ENCODE measurements around the gene ZFP28. TPM values are rescaled to one million over a fixed set of nuclear protein-coding genes. Genes with fewer than 3 reads are reported as not detected.
A peak's percentile ranks its signal among the peaks of the same experiment; 100 is the strongest.

Gene ZFP28
- polyA plus RNA-seq, 3 donors from 2014 or later = 2.4 to 5.3 (median 5.2) TPM

GRCh38 chr19:56566904-56567273, 28.1 kb downstream of the ZFP28 start:
- Mint-ChIP-seq H3K36me3 (peaks cover 40 to 52% (median 41%) of the 10 kb centered on the region in 3 donors), H3K4me1 (peaks cover 16 to 19% of the 10 kb centered on the region in 2 donors), H3K9me3 (peaks cover 34 to 88% (median 76%) of the 10 kb centered on the region in 6 donors), H3K4me3 (peak overlapping the region; percentile 95 to 99 (median 97)), H3K27me3 (ENCODE audit: low read depth in 3 of 3) (peaks cover 3 to 5% (median 4%) of the 10 kb centered on the region in 3 donors), H3K27ac (peak overlapping the region; percentile 79 to 94 (median 92))
- no peak for DNase-seq

- Mint-ChIP-seq H3K4me3 (peak within 1 kb of the TSS; percentile 95 to 99 (median 97)), H3K36me3 (peaks cover 42 to 52% (median 43%) of the 10 kb centered on the region in 3 donors), H3K4me1 (peaks cover 16 to 19% of the 10 kb centered on the region in 2 donors)
Observed at GRCh38 chr19:56567274-56568120, 28.7 kb downstream of the ZFP28 start, which contains the start of gene ZNF470. ZNF470 (plus strand) TSS chr19:56567468; CDS start chr19:56570312, 2,844 bp downstream.

GRCh38 chr19:56572589-56572988, 33.8 kb downstream of the ZFP28 start:
- H3K9me3 Mint-ChIP-seq = peaks cover 52 to 92% (median 81%) of the 10 kb centered on the region in 6 donors

More at GRCh38 chr19:56567274-56568120, 28.7 kb downstream of the ZFP28 start, which contains the start of gene ZNF470:
- H3K27me3 Mint-ChIP-seq (ENCODE audit: low read depth in 3 of 3) = peaks cover 3 to 5% (median 4%) of the 10 kb centered on the region in 3 donors
- H3K27ac Mint-ChIP-seq = peak within 1 kb of the TSS; percentile 79 to 94 (median 92)
- peak; percentile 87 to 88 (median 87) for DNase-seq
- H3K9me3 Mint-ChIP-seq = peaks cover 36 to 88% (median 73%) of the 10 kb centered on the region in 6 donors

GRCh38 chr19:56573914-56574313, 35.2 kb downstream of the ZFP28 start:
- Mint-ChIP-seq H3K4me1 (no peaks in the 10 kb centered on the region), H3K36me3 (peaks cover 68 to 78% (median 72%) of the 10 kb centered on the region in 3 donors), H3K9me3 (peaks cover 44 to 94% (median 90%) of the 10 kb centered on the region in 6 donors), H3K4me3 (no peak overlapping the region), H3K27ac (no peak overlapping the region), H3K27me3 (ENCODE audit: low read depth in 3 of 3) (peaks cover 0 to 5% (median 4%) of the 10 kb centered on the region in 3 donors)
- DNase-seq = no peak

More at GRCh38 chr19:56572589-56572988, 33.8 kb downstream of the ZFP28 start:
- Mint-ChIP-seq H3K36me3 (peaks cover 70 to 77% (median 74%) of the 10 kb centered on the region in 3 donors), H3K4me1 (peaks cover 8 to 9% of the 10 kb centered on the region in 2 donors), H3K4me3 (no peak overlapping the region), H3K27ac (no peak overlapping the region), H3K27me3 (ENCODE audit: low read depth in 3 of 3) (peaks cover under 1 to 5% (median 5%) of the 10 kb centered on the region in 3 donors)
- no peak for DNase-seq

GRCh38 chr19:56577719-56578602, 39.2 kb downstream of the ZFP28 start:
- no peak overlapping the region for H3K4me3 Mint-ChIP-seq
- H3K9me3 Mint-ChIP-seq = peaks cover 57 to 98% (median 96%) of the 10 kb centered on the region in 6 donors
- peaks cover 46 to 56% (median 54%) of the 10 kb centered on the region in 3 donors for H3K36me3 Mint-ChIP-seq
- H3K4me1 Mint-ChIP-seq = no peaks in the 10 kb centered on the region
- H3K27ac Mint-ChIP-seq = no peak overlapping the region
- peaks cover 0 to 4% (median 2%) of the 10 kb centered on the region in 3 donors for H3K27me3 Mint-ChIP-seq (ENCODE audit: low read depth in 3 of 3)
- no peak for DNase-seq

- Mint-ChIP-seq H3K27me3 (ENCODE audit: low read depth in 3 of 3) (peaks cover 1 to 6% (median 2%) of the 10 kb centered on the region in 3 donors), H3K4me3 (peak overlapping the region; percentile 82 to 94 (median 92)), H3K9me3 (peaks cover 0 to 9% (median 3%) of the 10 kb centered on the region in 6 donors), H3K36me3 (peaks cover 7 to 22% (median 7%) of the 10 kb centered on the region in 3 donors), H3K4me1 (peaks cover 19 to 29% of the 10 kb centered on the region in 2 donors), H3K27ac (peak overlapping the region in 3 of 6 donors; percentile 51 to 81 (median 62))
- no peak for DNase-seq
Observed at GRCh38 chr19:56594446-56594782, 55.7 kb downstream of the ZFP28 start.

GRCh38 chr19:56594783-56595547, 56.2 kb downstream of the ZFP28 start, which contains the start of gene ZNF71:
ZNF71 (plus strand) TSS chr19:56595302; CDS start chr19:56601559, 6,257 bp downstream.
- Mint-ChIP-seq H3K4me1 (peaks cover 19 to 30% of the 10 kb centered on the region in 2 donors), H3K9me3 (peaks cover 0 to 8% (median 3%) of the 10 kb centered on the region in 6 donors), H3K27ac (peak within 1 kb of the TSS; percentile 36 to 90 (median 84))

GRCh38 chr19:56595548-56595899, 56.8 kb downstream of the ZFP28 start:
- peaks cover 19 to 30% of the 10 kb centered on the region in 2 donors for H3K4me1 Mint-ChIP-seq
- H3K27ac Mint-ChIP-seq = peak overlapping the region in 5 of 6 donors; percentile 58 to 90 (median 89)
- H3K27me3 Mint-ChIP-seq (ENCODE audit: low read depth in 3 of 3) = peaks cover 1 to 6% (median 2%) of the 10 kb centered on the region in 3 donors
- peaks cover 0 to 7% (median 2%) of the 10 kb centered on the region in 6 donors for H3K9me3 Mint-ChIP-seq
- DNase-seq = no peak
- peaks cover 9 to 25% (median 9%) of the 10 kb centered on the region in 3 donors for H3K36me3 Mint-ChIP-seq
- H3K4me3 Mint-ChIP-seq = peak overlapping the region; percentile 82 to 94 (median 92)

More at GRCh38 chr19:56594783-56595547, 56.2 kb downstream of the ZFP28 start, which contains the start of gene ZNF71:
- Mint-ChIP-seq H3K36me3 (peaks cover 7 to 22% (median 7%) of the 10 kb centered on the region in 3 donors), H3K27me3 (ENCODE audit: low read depth in 3 of 3) (peaks cover 1 to 6% (median 2%) of the 10 kb centered on the region in 3 donors), H3K4me3 (peak within 1 kb of the TSS; percentile 82 to 94 (median 92))
- DNase-seq = peak; percentile 79 to 85 (median 82)

- no peak for DNase-seq
- Mint-ChIP-seq H3K9me3 (peaks cover 2 to 8% (median 4%) of the 10 kb centered on the region in 6 donors), H3K4me1 (peaks cover 22 to 30% of the 10 kb centered on the region in 2 donors), H3K27ac (no peak overlapping the region), H3K27me3 (ENCODE audit: low read depth in 3 of 3) (peaks cover 0 to 4% (median 2%) of the 10 kb centered on the region in 3 donors), H3K4me3 (peak overlapping the region in 4 of 5 donors; percentile 89 to 94 (median 92)), H3K36me3 (peaks cover 21 to 37% (median 21%) of the 10 kb centered on the region in 3 donors)
Observed at GRCh38 chr19:56596676-56597075, 57.9 kb downstream of the ZFP28 start.

- H3K27ac Mint-ChIP-seq = no peak overlapping the region
- H3K9me3 Mint-ChIP-seq = peaks cover 2 to 12% (median 7%) of the 10 kb centered on the region in 6 donors
- H3K4me1 Mint-ChIP-seq = peaks cover 22 to 30% of the 10 kb centered on the region in 2 donors
- no peak for DNase-seq
- peaks cover 0 to 4% (median 2%) of the 10 kb centered on the region in 3 donors for H3K27me3 Mint-ChIP-seq (ENCODE audit: low read depth in 3 of 3)
- peaks cover 30 to 47% (median 31%) of the 10 kb centered on the region in 3 donors for H3K36me3 Mint-ChIP-seq
- H3K4me3 Mint-ChIP-seq = no peak overlapping the region
Observed at GRCh38 chr19:56597696-56598095, 58.9 kb downstream of the ZFP28 start.

GRCh38 chr19:56601375-56601774, 62.6 kb downstream of the ZFP28 start:
- Mint-ChIP-seq H3K27me3 (ENCODE audit: low read depth in 3 of 3) (no peaks in the 10 kb centered on the region), H3K4me1 (peaks cover 9 to 19% of the 10 kb centered on the region in 2 donors), H3K4me3 (no peak overlapping the region), H3K27ac (no peak overlapping the region), H3K9me3 (peaks cover 11 to 41% (median 34%) of the 10 kb centered on the region in 6 donors), H3K36me3 (peaks cover 56 to 71% (median 62%) of the 10 kb centered on the region in 3 donors)
- DNase-seq = no peak

GRCh38 chr19:56603829-56604228, 65.1 kb downstream of the ZFP28 start:
- Mint-ChIP-seq H3K4me1 (peaks cover 8 to 13% of the 10 kb centered on the region in 2 donors), H3K9me3 (peaks cover 26 to 62% (median 54%) of the 10 kb centered on the region in 6 donors), H3K4me3 (no peak overlapping the region), H3K27ac (no peak overlapping the region), H3K27me3 (ENCODE audit: low read depth in 3 of 3) (no peaks in the 10 kb centered on the region), H3K36me3 (peaks cover 64 to 71% (median 69%) of the 10 kb centered on the region in 3 donors)
- no peak for DNase-seq

All from immature natural killer cell (primary cell).